ENCODE data around the gene VMAC.

The VMAC gene

DNA sequence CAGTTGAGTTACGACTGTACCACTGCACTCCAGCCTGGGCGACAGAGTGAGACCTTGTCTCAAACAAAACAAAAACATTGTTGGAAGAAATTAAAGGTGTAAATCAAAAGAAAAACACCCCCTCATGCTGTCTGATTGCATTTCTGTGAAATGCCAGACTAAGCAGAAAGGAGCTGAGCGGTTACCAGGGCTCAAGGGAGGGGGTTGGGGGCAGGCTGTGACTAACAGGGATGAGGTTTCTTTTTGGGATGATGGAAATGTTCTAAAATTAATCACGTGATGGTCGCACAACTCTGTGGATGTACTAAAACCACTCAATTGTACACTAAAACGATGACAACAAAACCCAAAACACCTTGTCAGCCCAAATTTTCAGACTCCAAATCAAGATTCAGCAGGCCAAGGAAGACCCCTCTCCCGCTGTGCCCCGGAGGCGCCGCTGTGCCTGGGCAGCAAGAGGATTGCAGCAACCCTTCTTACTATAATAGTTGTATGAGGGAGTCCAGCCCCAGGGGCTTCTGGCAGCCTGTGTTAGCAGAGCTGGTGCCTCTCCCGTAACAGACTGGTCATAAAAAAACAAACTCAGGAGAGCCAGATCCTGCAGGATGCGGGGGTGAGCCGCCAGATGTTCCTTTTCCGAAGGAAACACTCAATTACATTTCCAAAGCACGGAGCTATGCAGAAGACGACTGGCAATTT is 30.3 kb downstream of the VMAC start:
- Histone ChIP-seq H3K79me1 (ENCODE audit: low read length) (peaks cover 6% of the 10 kb centered on the region), H2BK120ac (ENCODE audit: insufficient read depth, low read length, poor library complexity) (no peak overlapping the region), H3K9ac (ENCODE audit: low read length) (no peak overlapping the region), H3K27ac (ENCODE audit: low read depth, low read length) (no peak overlapping the region), H3K23ac (ENCODE audit: low read length) (no peak overlapping the region), H2BK5ac (ENCODE audit: low read depth, low read length, poor library complexity) (no peak overlapping the region), H2AFZ (ENCODE audit: insufficient read depth, low read length, poor library complexity) (no peak overlapping the region), H4K91ac (ENCODE audit: low read depth, low read length) (no peak overlapping the region), H3K9me3 (ENCODE audit: insufficient read depth, low read depth, low read length) (peaks cover 4% of the 10 kb centered on the region), H3K4me1 (ENCODE audit: control insufficient read depth in 1 of 2, insufficient read depth in 2 of 2, low read length in 2 of 2) (peaks cover 24 to 26% of the 10 kb centered on the region in 2 experiments), H3K4ac (ENCODE audit: low read depth, low read length) (no peak overlapping the region), H2AK5ac (ENCODE audit: low read length) (no peak overlapping the region), H3K4me3 (ENCODE audit: low read depth, low read length) (no peak overlapping the region), H3K36me3 (ENCODE audit: control insufficient read depth in 1 of 2, insufficient read depth in 2 of 2, low read length in 2 of 2) (peaks cover 49 to 61% of the 10 kb centered on the region in 2 experiments), H3K14ac (ENCODE audit: low read length) (no peak overlapping the region), H3K79me2 (ENCODE audit: control insufficient read depth, insufficient read depth, low read length, poor library complexity) (no peaks in the 10 kb centered on the region), H2BK12ac (ENCODE audit: low read length) (no peak overlapping the region), H4K8ac (ENCODE audit: low read depth, low read length) (no peak overlapping the region), H4K12ac (ENCODE audit: low read depth, low read length) (no peak overlapping the region), H3K4me2 (ENCODE audit: low read length) (peak overlapping the region; percentile 4), H3K18ac (ENCODE audit: low read length) (no peak overlapping the region), H3K27me3 (ENCODE audit: insufficient read depth, low read length) (no peaks in the 10 kb centered on the region)
- no peak for DNase-seq
- no CpG with 5 or more reads among the region's 16 CpGs for WGBS (ENCODE audit: extremely low coverage, insufficient coverage, insufficient read length)

DNA sequence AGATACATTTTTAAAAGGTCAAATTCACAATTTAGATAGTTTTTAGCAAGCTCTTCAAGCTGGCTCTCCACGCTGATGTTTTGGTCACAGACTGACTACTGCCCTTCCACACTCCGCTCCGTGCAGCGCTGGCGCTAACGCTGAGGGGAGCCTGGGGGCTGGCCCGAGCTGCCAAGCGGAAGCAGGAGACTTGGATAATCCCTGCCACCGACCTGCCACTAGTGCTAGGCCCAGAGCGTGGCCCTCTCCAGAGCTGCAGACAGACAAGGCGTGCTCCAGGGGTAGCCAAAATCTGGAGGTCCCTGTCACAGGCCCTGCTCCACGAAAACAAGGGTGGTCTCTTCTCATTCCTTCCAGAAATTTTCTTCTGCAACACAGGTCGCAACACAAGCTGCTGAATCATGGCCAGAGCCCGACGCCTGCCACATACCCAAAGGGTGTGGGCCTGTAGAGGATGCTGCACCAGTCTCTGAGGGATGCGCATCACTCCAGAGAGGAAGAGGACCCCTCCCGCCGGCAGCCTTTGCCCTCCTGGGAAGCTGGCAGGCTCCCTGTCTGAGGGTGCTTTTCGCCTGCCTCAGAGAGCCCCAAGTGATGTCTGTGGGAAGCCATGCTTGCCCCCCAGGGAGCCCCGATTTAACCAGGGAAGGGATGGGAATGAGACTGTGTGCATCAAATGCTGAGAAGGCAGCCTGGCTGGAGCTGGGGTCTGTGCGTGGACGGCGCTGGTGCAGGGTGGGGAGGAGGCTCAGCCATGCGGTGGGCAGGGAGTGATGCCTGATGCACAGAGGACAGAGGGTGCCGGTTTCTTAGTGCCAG is 31.0 kb downstream of the VMAC start:
- H3K4me2 ChIP-seq (ENCODE audit: low read length): no peak overlapping the region
- H3K27me3 ChIP-seq (ENCODE audit: insufficient read depth, low read length): no peaks in the 10 kb centered on the region
- H4K8ac ChIP-seq (ENCODE audit: low read depth, low read length): no peak overlapping the region
- H2BK12ac ChIP-seq (ENCODE audit: low read length): no peak overlapping the region
- peaks cover 50 to 62% of the 10 kb centered on the region in 2 experiments for H3K36me3 ChIP-seq (ENCODE audit: control insufficient read depth in 1 of 2, insufficient read depth in 2 of 2, low read length in 2 of 2)
- H3K27ac ChIP-seq (ENCODE audit: low read depth, low read length): no peak overlapping the region
- H4K91ac ChIP-seq (ENCODE audit: low read depth, low read length): no peak overlapping the region
- no peak overlapping the region for H2AK5ac ChIP-seq (ENCODE audit: low read length)
- H3K9ac ChIP-seq (ENCODE audit: low read length): no peak overlapping the region
- H3K79me1 ChIP-seq (ENCODE audit: low read length): peaks cover 6% of the 10 kb centered on the region
- peaks cover 24 to 26% of the 10 kb centered on the region in 2 experiments for H3K4me1 ChIP-seq (ENCODE audit: control insufficient read depth in 1 of 2, insufficient read depth in 2 of 2, low read length in 2 of 2)
- H2BK5ac ChIP-seq (ENCODE audit: low read depth, low read length, poor library complexity): no peak overlapping the region
- no peak overlapping the region for H3K4me3 ChIP-seq (ENCODE audit: low read depth, low read length)
- no peak overlapping the region for H2AFZ ChIP-seq (ENCODE audit: insufficient read depth, low read length, poor library complexity)
- H4K12ac ChIP-seq (ENCODE audit: low read depth, low read length): no peak overlapping the region
- no peaks in the 10 kb centered on the region for H3K79me2 ChIP-seq (ENCODE audit: control insufficient read depth, insufficient read depth, low read length, poor library complexity)
- peaks cover 4% of the 10 kb centered on the region for H3K9me3 ChIP-seq (ENCODE audit: insufficient read depth, low read depth, low read length)
- H3K4ac ChIP-seq (ENCODE audit: low read depth, low read length): no peak overlapping the region
- H2BK120ac ChIP-seq (ENCODE audit: insufficient read depth, low read length, poor library complexity): no peak overlapping the region
- H3K23ac ChIP-seq (ENCODE audit: low read length): no peak overlapping the region
- WGBS (ENCODE audit: extremely low coverage, insufficient coverage, insufficient read length): no CpG with 5 or more reads among the region's 25 CpGs
- peak overlapping the region; percentile 5 for H3K18ac ChIP-seq (ENCODE audit: low read length)
- DNase-seq: no peak
- no peak overlapping the region for H3K14ac ChIP-seq (ENCODE audit: low read length)

DNA sequence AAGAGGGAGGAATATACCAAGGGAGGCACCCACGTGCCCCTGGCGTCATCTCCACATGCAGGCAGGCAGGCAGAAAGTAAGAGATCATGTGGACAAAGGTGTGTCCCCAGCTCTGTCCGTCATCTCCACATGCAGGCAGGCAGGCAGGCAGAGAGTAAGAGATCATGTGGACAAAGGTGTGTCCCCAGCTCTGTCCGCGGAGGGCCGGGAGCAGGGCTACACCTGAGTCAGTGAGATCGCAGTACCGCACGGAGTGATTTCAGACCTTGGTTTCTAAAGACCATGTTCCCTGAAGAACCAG is 31.6 kb downstream of the VMAC start:
- H3K79me1 ChIP-seq (ENCODE audit: low read length): peaks cover 6% of the 10 kb centered on the region
- no peak overlapping the region for H4K12ac ChIP-seq (ENCODE audit: low read depth, low read length)
- H3K79me2 ChIP-seq (ENCODE audit: control insufficient read depth, insufficient read depth, low read length, poor library complexity): no peaks in the 10 kb centered on the region
- H3K27ac ChIP-seq (ENCODE audit: low read depth, low read length): no peak overlapping the region
- no peak overlapping the region for H2BK120ac ChIP-seq (ENCODE audit: insufficient read depth, low read length, poor library complexity)
- H4K8ac ChIP-seq (ENCODE audit: low read depth, low read length): no peak overlapping the region
- H3K14ac ChIP-seq (ENCODE audit: low read length): no peak overlapping the region
- H3K27me3 ChIP-seq (ENCODE audit: insufficient read depth, low read length): no peaks in the 10 kb centered on the region
- no peak overlapping the region for H2BK5ac ChIP-seq (ENCODE audit: low read depth, low read length, poor library complexity)
- H3K4ac ChIP-seq (ENCODE audit: low read depth, low read length): no peak overlapping the region
- H2BK12ac ChIP-seq (ENCODE audit: low read length): no peak overlapping the region
- H3K18ac ChIP-seq (ENCODE audit: low read length): peak overlapping the region; percentile 5
- no peak overlapping the region for H2AFZ ChIP-seq (ENCODE audit: insufficient read depth, low read length, poor library complexity)
- no peak for DNase-seq
- peaks cover 23 to 24% of the 10 kb centered on the region in 2 experiments for H3K4me1 ChIP-seq (ENCODE audit: control insufficient read depth in 1 of 2, insufficient read depth in 2 of 2, low read length in 2 of 2)
- no peak overlapping the region for H3K4me2 ChIP-seq (ENCODE audit: low read length)
- no peak overlapping the region for H3K4me3 ChIP-seq (ENCODE audit: low read depth, low read length)
- peaks cover 51 to 62% of the 10 kb centered on the region in 2 experiments for H3K36me3 ChIP-seq (ENCODE audit: control insufficient read depth in 1 of 2, insufficient read depth in 2 of 2, low read length in 2 of 2)
- peaks cover 3% of the 10 kb centered on the region for H3K9me3 ChIP-seq (ENCODE audit: insufficient read depth, low read depth, low read length)
- H3K23ac ChIP-seq (ENCODE audit: low read length): no peak overlapping the region
- no peak overlapping the region for H3K9ac ChIP-seq (ENCODE audit: low read length)
- WGBS (ENCODE audit: extremely low coverage, insufficient coverage, insufficient read length): no CpG with 5 or more reads among the region's 9 CpGs
- no peak overlapping the region for H2AK5ac ChIP-seq (ENCODE audit: low read length)
- no peak overlapping the region for H4K91ac ChIP-seq (ENCODE audit: low read depth, low read length)

DNA sequence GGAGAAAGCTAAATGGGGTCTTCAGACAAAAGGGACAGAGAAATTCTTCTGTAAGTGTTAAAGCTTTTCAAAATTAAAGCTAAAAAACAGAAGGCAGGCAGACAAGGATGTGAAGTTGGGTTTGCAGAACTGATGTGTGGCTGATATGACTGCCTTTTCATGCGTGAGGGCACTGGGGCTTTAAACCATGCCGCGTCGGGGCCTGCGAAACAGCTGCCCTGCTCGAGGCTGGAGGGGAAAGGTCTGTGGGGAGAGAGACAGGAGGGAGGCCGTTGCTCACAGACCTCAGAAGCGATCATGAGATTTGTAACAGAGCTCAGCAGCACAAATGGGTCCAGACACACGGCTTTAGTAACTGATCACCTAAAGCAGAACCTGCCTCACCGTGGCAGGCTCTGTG is 32.9 kb downstream of the VMAC start:
- Histone ChIP-seq H3K4me2 (ENCODE audit: low read length) (no peak overlapping the region), H2AFZ (ENCODE audit: insufficient read depth, low read length, poor library complexity) (no peak overlapping the region), H3K79me1 (ENCODE audit: low read length) (peaks cover 6% of the 10 kb centered on the region), H3K9me3 (ENCODE audit: insufficient read depth, low read depth, low read length) (peaks cover 2% of the 10 kb centered on the region), H3K4me1 (ENCODE audit: control insufficient read depth in 1 of 2, insufficient read depth in 2 of 2, low read length in 2 of 2) (peaks cover 20 to 22% of the 10 kb centered on the region in 2 experiments), H3K23ac (ENCODE audit: low read length) (no peak overlapping the region), H2BK120ac (ENCODE audit: insufficient read depth, low read length, poor library complexity) (no peak overlapping the region), H3K36me3 (ENCODE audit: control insufficient read depth in 1 of 2, insufficient read depth in 2 of 2, low read length in 2 of 2) (peaks cover 42 to 56% of the 10 kb centered on the region in 2 experiments), H4K12ac (ENCODE audit: low read depth, low read length) (no peak overlapping the region), H2BK12ac (ENCODE audit: low read length) (no peak overlapping the region), H3K27ac (ENCODE audit: low read depth, low read length) (no peak overlapping the region), H3K9ac (ENCODE audit: low read length) (no peak overlapping the region), H4K91ac (ENCODE audit: low read depth, low read length) (no peak overlapping the region), H3K18ac (ENCODE audit: low read length) (no peak overlapping the region), H3K4ac (ENCODE audit: low read depth, low read length) (no peak overlapping the region), H3K14ac (ENCODE audit: low read length) (no peak overlapping the region), H2BK5ac (ENCODE audit: low read depth, low read length, poor library complexity) (no peak overlapping the region), H3K4me3 (ENCODE audit: low read depth, low read length) (no peak overlapping the region), H4K8ac (ENCODE audit: low read depth, low read length) (no peak overlapping the region), H3K79me2 (ENCODE audit: control insufficient read depth, insufficient read depth, low read length, poor library complexity) (no peaks in the 10 kb centered on the region), H3K27me3 (ENCODE audit: insufficient read depth, low read length) (no peaks in the 10 kb centered on the region), H2AK5ac (ENCODE audit: low read length) (no peak overlapping the region)
- DNase-seq: no peak
- WGBS (ENCODE audit: extremely low coverage, insufficient coverage, insufficient read length): no CpG with 5 or more reads among the region's 10 CpGs

Data from trophoblast cell (in vitro differentiated cells and primary cell).